Measurements from ENCODE around the gene PRCP. TPM values are rescaled to one million over a fixed set of nuclear protein-coding genes. Genes with fewer than 3 reads are reported as not detected.

The PRCP gene
- total and polyA plus RNA-seq, 2 donors (not counting 1 experiment from before 2014, with no cell fraction given), result 24.6 to 37.7 TPM

GRCh38 chr11:82814379-82814778 is 85.9 kb downstream of the PRCP start:
- ATAC-seq (ENCODE audit: low read depth) (no peak), DNase-seq (no peak)
- Histone ChIP-seq H2AFZ (ENCODE audit: insufficient read depth, low read depth, low read length, poor library complexity, severe bottlenecking) (no peak overlapping the region), H3K36me3 (replicated peaks in 1 of 2; ENCODE audit: control extremely low read depth in 1 of 2, control insufficient read depth in 1 of 2, extremely low read depth in 1 of 2, insufficient read depth in 2 of 2, low read length in 1 of 2) (no peaks in the 10 kb centered on the region), H3K9ac (ENCODE audit: low read length) (no peak overlapping the region), H3K9me3 (ENCODE audit: control extremely low read depth in 1 of 3, control insufficient read depth in 2 of 3, insufficient read depth in 1 of 3, low read length in 2 of 3) (no peaks in the 10 kb centered on the region), H3K4me2 (replicated peaks; ENCODE audit: low read depth, low read length, poor library complexity, severe bottlenecking) (no peak overlapping the region), H4K20me1 (ENCODE audit: control insufficient read depth, insufficient read depth, low read length, poor library complexity, severe bottlenecking) (no peaks in the 10 kb centered on the region), H3K79me2 (ENCODE audit: control insufficient read depth, insufficient read depth, low read length) (no peaks in the 10 kb centered on the region), H3K4me3 (ENCODE audit: control extremely low read depth in 1 of 5, extremely low read depth in 1 of 5, insufficient read depth in 1 of 5, low read depth in 2 of 5, low read length in 4 of 5) (no peak overlapping the region), H3K27me3 (replicated peaks in 1 of 4; ENCODE audit: control extremely low read depth in 1 of 4, control insufficient read depth in 3 of 4, insufficient read depth in 4 of 4, low read length in 3 of 4) (peaks cover 0 to 5% (median 0%) of the 10 kb centered on the region in 4 experiments), H3K27ac (ENCODE audit: low read length in 2 of 2) (no peak overlapping the region), H3K4me1 (ENCODE audit: control insufficient read depth in 2 of 2, insufficient read depth in 2 of 2, low read length in 2 of 2) (no peaks in the 10 kb centered on the region)
- POLR2A ChIA-PET, result no interaction called here
- intact Hi-C loops (cut with micrococcal nuclease), result no loop called here
- WGBS (ENCODE audit: insufficient coverage), result 95% methylated on average over 2 of the region's 4 CpGs
- CTCF ChIA-PET, result no interaction called here
- TF ChIP-seq EZH2 (IDR thresholded peaks at IDR 0.05; ENCODE audit: borderline replicate concordance, insufficient read depth, low read depth, low read length, poor library complexity, severe bottlenecking) (no peak), CTCF (IDR thresholded peaks at IDR 0.05) (no peak)
- H3K4me1 Mint-ChIP-seq, result no peaks in the 10 kb centered on the region
- no peaks in the 10 kb centered on the region for H3K9me3 Mint-ChIP-seq (ENCODE audit: insufficient read depth)
- H3K27ac Mint-ChIP-seq, result no peak overlapping the region
- no peak overlapping the region for H3K4me3 Mint-ChIP-seq
- peaks cover 20% of the 10 kb centered on the region for H3K27me3 Mint-ChIP-seq

GRCh38 chr11:82811369-82811768 is 88.9 kb downstream of the PRCP start:
- no peak for TF ChIP-seq CTCF (IDR thresholded peaks at IDR 0.05)
- TF ChIP-seq EZH2 (IDR thresholded peaks at IDR 0.05; ENCODE audit: borderline replicate concordance, insufficient read depth, low read depth, low read length, poor library complexity, severe bottlenecking), result no peak
- Histone ChIP-seq H3K27me3 (replicated peaks in 1 of 4; ENCODE audit: control extremely low read depth in 1 of 4, control insufficient read depth in 3 of 4, insufficient read depth in 4 of 4, low read length in 3 of 4) (peaks cover 0 to 7% (median 5%) of the 10 kb centered on the region in 4 experiments), H2AFZ (ENCODE audit: insufficient read depth, low read depth, low read length, poor library complexity, severe bottlenecking) (no peak overlapping the region), H3K27ac (ENCODE audit: low read length in 2 of 2) (no peak overlapping the region), H3K4me3 (ENCODE audit: control extremely low read depth in 1 of 5, extremely low read depth in 1 of 5, insufficient read depth in 1 of 5, low read depth in 2 of 5, low read length in 4 of 5) (no peak overlapping the region), H3K9ac (ENCODE audit: low read length) (no peak overlapping the region), H3K36me3 (replicated peaks in 1 of 2; ENCODE audit: control extremely low read depth in 1 of 2, control insufficient read depth in 1 of 2, extremely low read depth in 1 of 2, insufficient read depth in 2 of 2, low read length in 1 of 2) (no peaks in the 10 kb centered on the region), H3K79me2 (ENCODE audit: control insufficient read depth, insufficient read depth, low read length) (no peaks in the 10 kb centered on the region), H3K9me3 (ENCODE audit: control extremely low read depth in 1 of 3, control insufficient read depth in 2 of 3, insufficient read depth in 1 of 3, low read length in 2 of 3) (no peaks in the 10 kb centered on the region), H3K4me2 (replicated peaks; ENCODE audit: low read depth, low read length, poor library complexity, severe bottlenecking) (no peak overlapping the region), H3K4me1 (ENCODE audit: control insufficient read depth in 2 of 2, insufficient read depth in 2 of 2, low read length in 2 of 2) (no peaks in the 10 kb centered on the region), H4K20me1 (ENCODE audit: control insufficient read depth, insufficient read depth, low read length, poor library complexity, severe bottlenecking) (no peaks in the 10 kb centered on the region)
- intact Hi-C loops (cut with micrococcal nuclease), result no loop called here
- CTCF ChIA-PET, result no interaction called here
- DNase-seq, result no peak
- no peak for ATAC-seq (ENCODE audit: low read depth)
- Mint-ChIP-seq H3K9me3 (ENCODE audit: insufficient read depth) (no peaks in the 10 kb centered on the region), H3K27ac (no peak overlapping the region), H3K27me3 (peaks cover 34% of the 10 kb centered on the region), H3K4me3 (no peak overlapping the region), H3K4me1 (no peaks in the 10 kb centered on the region)
- 92% methylated on average over 8 of the region's 8 CpGs for WGBS (ENCODE audit: insufficient coverage)
- POLR2A ChIA-PET, result no interaction called here

Data from B cell (primary cell).